ENCODE measurements around the gene FAM13B.
"Not testable (repeated sequence)": the region's sequence is repeated elsewhere in the genome, so short reads cannot be mapped to it uniquely, and the experiment has no call there.

FAM13B gene

GRCh38 chr5:138077064-138077696, 44.3 kb upstream of the FAM13B start:
- Histone ChIP-seq H3K27ac (replicated peaks) (no peak overlapping the region), H3K4me3 (replicated peaks; ENCODE audit: insufficient read depth, low read length) (no peak overlapping the region), H3K27me3 (ENCODE audit: insufficient read depth, poor library complexity, severe bottlenecking) (no peaks in the 10 kb centered on the region)
- DNase-seq (ENCODE audit: low read depth in 1 of 2, low spot score in 1 of 2), result peak in 1 of 2 experiments; percentile 17
- TF ChIP-seq POLR2AphosphoS5 (IDR thresholded peaks at IDR 0.05; ENCODE audit: low read depth) (no peak), SPI1 (IDR thresholded peaks at IDR 0.05; ENCODE audit: borderline replicate concordance, low read depth) (peak; percentile 12; the same call in 1 of the 2 replicates), GABPA (IDR thresholded peaks at IDR 0.05; ENCODE audit: low read depth) (no peak), CTCF (IDR thresholded peaks at IDR 0.05; ENCODE audit: insufficient read depth, low read length) (peak; percentile 25)

GRCh38 chr5:138070026-138070425, 37.1 kb upstream of the FAM13B start:
- not testable (repeated sequence) for H3K27me3 ChIP-seq (ENCODE audit: insufficient read depth, poor library complexity, severe bottlenecking); DNase-seq (ENCODE audit: low read depth in 1 of 2, low spot score in 1 of 2); H3K4me3 ChIP-seq (replicated peaks; ENCODE audit: insufficient read depth, low read length); H3K27ac ChIP-seq (replicated peaks)

GRCh38 chr5:138068742-138069600, 36.1 kb upstream of the FAM13B start:
- no peak overlapping the region for H3K4me3 ChIP-seq (replicated peaks; ENCODE audit: insufficient read depth, low read length)
- H3K27me3 ChIP-seq (ENCODE audit: insufficient read depth, poor library complexity, severe bottlenecking), result no peaks in the 10 kb centered on the region
- TF ChIP-seq CTCF (IDR thresholded peaks at IDR 0.05; ENCODE audit: insufficient read depth, low read length) (peak; percentile 36), GABPA (IDR thresholded peaks at IDR 0.05; ENCODE audit: low read depth) (no peak), POLR2AphosphoS5 (IDR thresholded peaks at IDR 0.05; ENCODE audit: low read depth) (no peak)
- no peak overlapping the region for H3K27ac ChIP-seq (replicated peaks)
- DNase-seq (ENCODE audit: low read depth in 1 of 2, low spot score in 1 of 2), result peak; percentile 20 to 53

- Histone ChIP-seq H3K27me3 (ENCODE audit: insufficient read depth, poor library complexity, severe bottlenecking) (no peaks in the 10 kb centered on the region), H3K4me3 (replicated peaks; ENCODE audit: insufficient read depth, low read length) (no peak overlapping the region), H3K27ac (replicated peaks) (no peak overlapping the region)
- TF ChIP-seq POLR2AphosphoS5 (IDR thresholded peaks at IDR 0.05; ENCODE audit: low read depth), result no peak
- TF ChIP-seq GABPA (IDR thresholded peaks at IDR 0.05; ENCODE audit: low read depth), result no peak
- TF ChIP-seq SPI1 (IDR thresholded peaks at IDR 0.05; ENCODE audit: borderline replicate concordance, low read depth), result no peak
- TF ChIP-seq CTCF (IDR thresholded peaks at IDR 0.05; ENCODE audit: insufficient read depth, low read length), result no peak
- no peak for TF ChIP-seq REST (IDR thresholded peaks at IDR 0.05; ENCODE audit: insufficient replicate concordance, low read depth)
- DNase-seq (ENCODE audit: low read depth in 1 of 2, low spot score in 1 of 2), result no peak
Observed at GRCh38 chr5:138067945-138068344, 35.1 kb upstream of the FAM13B start.

- no peaks in the 10 kb centered on the region for H3K27me3 ChIP-seq (ENCODE audit: insufficient read depth, poor library complexity, severe bottlenecking)
- TF ChIP-seq REST (IDR thresholded peaks at IDR 0.05; ENCODE audit: insufficient replicate concordance, low read depth), result no peak
- no peak for TF ChIP-seq CTCF (IDR thresholded peaks at IDR 0.05; ENCODE audit: insufficient read depth, low read length)
- TF ChIP-seq POLR2AphosphoS5 (IDR thresholded peaks at IDR 0.05; ENCODE audit: low read depth), result no peak
- no peak overlapping the region for H3K27ac ChIP-seq (replicated peaks)
- no peak for DNase-seq (ENCODE audit: low read depth in 1 of 2, low spot score in 1 of 2)
- H3K4me3 ChIP-seq (replicated peaks; ENCODE audit: insufficient read depth, low read length), result no peak overlapping the region
Observed at GRCh38 chr5:138065102-138065501, 32.2 kb upstream of the FAM13B start.
